NOMO-1 treated with dmso at 0.1 percent for 144 hours (cell line): ENCODE data around the gene FRMD4A.
A peak's percentile ranks its signal among the peaks of the same experiment; 100 is the strongest.

Source experiments
- DNase-seq: peaks from one replicate; lab custom pipeline; 2025; ENCODE audit not compliant: unreplicated experiment; lab: John Stamatoyannopoulos, UW

FRMD4A gene

DNA sequence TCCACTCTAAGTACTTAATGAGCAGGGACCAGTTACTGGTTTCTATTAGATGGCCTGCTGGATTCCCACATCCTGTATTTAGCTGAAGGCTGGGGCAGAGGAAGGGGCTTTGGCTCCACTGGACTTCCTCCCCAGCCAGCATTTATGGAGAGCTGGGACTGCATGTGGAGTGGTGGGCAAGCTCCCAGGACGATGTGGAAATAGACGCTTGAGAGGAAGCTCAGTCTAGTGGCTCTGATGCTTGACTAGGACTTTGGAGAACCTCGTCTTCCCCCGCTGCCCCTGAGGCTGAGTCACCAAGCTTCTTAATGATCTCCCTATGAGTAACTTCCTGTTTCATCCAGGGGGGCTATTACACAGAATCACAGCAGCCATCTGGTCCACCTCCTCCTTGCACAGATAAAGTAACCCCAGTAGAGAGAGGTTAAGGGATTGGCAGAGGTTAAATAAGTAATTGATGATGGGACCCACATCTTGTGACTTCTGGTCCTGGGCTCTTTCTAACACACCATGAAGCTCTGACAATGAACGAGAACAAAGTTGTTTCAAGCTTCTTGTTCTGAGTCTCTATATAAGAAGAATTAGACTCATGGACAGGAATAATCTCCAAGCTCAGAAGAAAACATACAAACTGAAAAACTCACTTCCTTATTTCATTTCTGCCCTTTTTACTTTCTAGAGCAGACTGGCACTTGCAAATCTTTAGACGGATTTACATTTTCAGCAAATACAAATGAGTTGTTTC, 617.7 kb downstream of the FRMD4A start:
- DNase-seq: peak; percentile 89

DNA sequence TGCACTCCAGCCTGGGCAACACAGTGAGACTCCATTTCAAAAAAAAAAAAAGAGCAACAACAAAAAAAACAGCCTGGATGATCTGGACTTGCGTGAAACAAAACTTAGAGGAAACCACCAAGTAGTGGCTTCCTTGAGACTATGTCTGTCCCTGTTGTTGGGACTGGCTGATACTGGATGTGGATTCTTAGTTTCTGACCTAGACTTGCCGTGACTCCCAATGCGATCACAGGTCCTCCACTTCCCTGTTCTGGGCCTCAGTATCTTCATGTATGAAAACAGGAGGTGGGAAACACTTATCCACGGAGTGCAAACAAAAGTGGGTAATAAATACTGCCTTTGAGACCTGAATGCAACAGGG, 618.3 kb downstream of the FRMD4A start:
- DNase-seq: no peak

DNA sequence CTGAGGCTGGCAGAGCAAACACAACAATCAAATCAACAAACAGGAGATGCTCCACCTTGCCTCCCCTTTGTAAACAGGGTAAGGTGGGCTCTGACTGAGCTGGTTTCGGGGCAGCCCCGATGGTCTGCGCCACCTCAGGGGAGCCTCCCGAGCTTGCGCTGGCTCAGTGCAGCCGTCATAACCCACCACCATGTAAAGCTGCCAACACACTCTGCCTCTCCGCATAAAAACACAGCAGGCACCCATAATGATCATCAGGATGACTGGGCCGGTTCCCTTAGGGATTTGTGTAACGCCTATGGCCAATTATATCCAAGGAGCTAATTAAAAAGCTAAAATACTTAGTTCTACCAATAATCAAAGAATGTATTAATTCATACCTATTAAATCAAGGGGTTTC, 619.4 kb downstream of the FRMD4A start:
- no peak for DNase-seq

DNA sequence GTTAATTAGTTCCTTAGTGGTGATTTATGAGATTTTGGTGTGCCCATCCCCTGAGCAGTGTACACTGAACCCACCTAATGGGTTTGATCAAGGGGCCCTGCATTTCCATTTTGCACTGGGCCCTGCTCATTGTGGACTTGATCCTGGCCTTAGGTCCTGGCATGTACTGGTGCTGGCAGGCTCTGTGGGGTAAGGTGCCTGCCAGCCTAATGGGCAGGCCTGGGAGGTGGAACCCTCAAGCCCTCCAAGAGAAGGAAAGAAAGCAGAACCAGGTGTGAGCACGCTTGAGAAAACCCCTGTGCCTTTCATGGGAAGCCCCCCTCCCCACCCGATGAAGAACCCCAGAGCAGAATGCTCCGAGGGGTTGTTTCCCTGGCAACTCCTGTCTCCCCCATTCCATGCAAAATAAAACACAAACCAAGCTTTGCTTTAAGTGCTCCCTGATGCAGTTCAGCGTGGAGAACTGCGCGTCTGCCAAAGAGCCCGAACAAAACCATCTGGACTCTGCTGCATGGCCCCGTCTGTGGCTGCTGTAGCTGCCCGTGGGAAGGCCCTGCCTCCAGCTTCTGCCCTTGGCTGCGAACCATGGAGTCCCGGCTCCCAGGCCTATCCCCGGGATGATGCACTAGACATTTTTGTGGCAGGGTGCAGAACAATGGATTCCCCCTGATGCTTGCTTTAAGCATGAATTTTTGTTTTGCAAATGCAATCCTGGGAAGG, 620.6 kb downstream of the FRMD4A start:
- DNase-seq: no peak

DNA sequence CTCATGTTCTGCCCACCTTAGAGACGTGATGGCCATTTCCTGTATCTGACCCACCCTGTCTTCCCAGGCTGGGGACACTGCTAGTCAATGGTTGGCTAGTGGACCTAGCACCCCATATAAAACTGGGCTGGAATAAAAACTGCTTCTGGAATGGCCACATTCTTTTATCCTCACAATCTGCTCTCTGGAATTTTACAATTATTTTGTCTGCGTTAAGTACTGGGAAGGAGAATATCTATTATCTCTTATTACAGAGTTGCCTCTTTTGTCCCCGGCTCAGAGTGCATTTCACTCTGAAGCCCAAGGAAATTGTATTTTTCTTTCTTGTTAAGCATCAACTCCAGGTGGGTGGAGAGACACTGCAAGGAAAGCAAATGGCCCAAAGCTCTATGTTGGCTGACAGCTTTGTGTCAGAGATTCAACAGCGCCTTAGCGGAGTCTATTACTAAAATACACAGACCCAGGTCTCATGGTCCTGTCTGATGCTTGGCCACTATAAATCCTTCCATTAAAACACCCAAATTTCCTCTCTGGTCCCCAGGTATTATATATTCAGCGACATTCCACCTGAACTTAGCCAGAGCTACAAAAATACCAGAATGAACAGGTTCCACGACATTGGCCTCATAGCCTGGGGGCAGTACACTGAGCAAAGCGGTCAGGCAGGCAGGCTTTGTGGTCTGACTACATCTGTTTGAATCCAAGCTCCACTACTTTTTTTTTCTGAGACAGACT, 622.3 kb downstream of the FRMD4A start:
- no peak for DNase-seq

DNA sequence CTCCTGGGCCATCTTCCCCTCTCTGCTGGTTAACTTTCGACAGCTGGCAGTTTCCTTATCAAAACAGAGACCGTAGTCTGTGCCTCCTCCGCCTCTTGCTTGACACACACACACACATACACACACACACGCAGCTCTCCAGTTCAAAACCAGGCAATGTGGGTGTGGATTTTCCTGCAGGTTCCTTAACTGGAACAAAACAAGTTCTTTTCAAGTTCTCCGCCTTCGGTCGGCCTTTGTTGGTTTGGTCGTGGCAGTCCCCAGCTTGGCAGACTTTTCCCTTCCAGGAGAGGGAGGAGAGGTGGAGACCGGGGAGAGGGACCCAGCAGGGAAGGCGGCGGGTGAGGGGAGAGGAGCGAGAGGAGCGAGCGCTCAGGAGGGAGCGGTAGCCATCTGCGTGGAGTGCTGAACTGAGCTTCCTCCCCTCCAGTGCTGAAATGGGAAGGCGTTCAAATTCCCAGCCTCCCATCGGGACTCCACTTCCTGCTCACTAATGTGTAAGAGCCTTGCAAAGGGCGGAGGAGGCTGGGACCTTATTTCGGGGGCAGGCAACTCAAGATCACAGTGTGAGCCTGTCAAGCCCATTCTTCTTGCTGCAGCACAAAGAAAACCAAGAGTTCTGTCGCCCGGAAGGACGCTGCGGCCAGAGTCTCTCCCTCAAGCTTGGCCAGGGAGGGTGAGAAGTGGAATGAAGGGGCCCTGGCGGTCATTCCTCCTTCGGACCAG, 623.4 kb downstream of the FRMD4A start:
- no peak for DNase-seq

DNA sequence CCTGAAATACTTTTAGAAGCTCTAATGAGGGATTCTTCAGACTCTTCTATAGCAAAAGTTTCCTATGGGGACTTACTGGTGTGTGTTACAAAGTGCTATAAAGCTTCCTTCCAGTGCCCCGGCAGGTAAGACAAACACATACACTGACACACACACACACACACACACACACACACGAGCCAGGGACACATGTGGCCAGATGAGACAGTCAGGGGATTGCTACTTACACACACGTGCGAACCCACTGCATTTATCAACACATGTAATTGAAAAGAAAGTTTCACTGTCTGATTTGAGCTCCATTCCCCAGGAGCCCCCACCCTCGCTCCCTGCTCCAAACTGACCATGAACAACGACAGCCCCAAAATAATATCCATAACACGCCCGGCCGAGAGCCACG, 624.1 kb downstream of the FRMD4A start:
- DNase-seq: no peak

DNA sequence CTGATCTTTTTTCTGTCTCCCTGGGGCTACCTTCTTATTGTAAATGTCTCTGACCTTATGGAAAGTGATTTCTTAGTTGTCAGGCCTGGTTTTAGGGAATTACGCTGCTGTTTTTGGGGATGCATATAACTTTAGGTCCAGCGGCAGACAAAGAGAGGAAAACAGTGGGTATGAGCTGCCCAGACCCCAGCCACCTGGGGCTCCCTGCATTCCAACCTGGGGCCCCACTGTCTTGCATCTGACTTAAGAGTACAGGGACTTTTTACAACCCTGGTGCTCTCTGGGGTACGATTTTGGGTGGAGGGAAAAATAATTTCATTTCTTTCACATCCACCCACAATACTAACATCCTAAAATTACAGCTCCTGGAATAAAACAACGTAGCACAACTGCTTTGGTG, 624.5 kb downstream of the FRMD4A start:
- DNase-seq: no peak

DNA sequence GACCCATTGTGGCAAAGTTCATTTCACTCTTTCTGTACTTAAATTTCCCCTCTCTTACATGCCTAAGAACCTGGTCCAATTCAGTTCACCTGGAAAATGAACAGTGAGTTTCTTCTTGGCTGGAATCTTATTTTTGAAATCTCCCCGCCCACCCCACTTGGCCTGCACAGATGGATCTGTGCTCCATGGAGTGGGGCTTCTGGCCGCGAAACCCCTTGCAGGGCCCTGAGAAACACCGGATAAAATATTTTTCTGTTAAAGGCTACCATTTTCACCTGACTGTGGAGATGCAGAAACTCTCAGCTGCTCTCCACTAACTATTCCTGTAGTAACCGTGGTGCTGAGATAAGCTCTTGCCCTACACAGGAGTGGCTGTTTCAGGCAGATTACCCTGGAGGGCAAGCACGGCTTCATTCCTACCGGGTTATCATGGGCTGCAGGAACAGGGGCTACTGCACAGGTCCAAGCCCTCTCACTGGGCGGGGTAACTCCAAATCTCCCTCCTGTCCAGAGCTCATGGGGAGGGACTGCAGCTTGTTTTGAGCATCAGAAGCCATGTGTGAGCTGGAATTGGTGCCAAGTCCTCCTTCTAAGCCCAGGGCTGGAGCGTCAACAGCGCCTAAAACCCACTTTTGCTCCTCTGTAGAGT, 625.1 kb downstream of the FRMD4A start:
- no peak for DNase-seq

DNA sequence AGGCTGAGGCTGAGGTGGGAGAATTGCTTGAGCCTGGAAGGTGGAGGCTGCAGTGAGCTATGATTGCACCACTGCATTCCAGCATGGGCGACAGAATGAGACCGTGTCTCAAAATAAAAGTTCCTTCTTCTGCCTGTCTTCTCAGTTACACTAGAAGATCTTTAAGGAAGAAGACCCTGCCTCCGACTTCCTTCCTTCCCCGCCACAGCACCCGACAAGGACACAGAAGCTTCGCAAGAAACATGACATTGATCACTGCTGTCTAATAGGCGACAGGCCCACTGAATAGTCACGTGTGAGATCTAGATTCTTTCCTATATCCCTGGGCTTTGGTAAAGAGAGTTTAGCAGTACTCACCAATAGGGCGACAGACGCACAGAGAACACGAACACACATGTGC, 625.8 kb downstream of the FRMD4A start:
- DNase-seq: no peak

DNA sequence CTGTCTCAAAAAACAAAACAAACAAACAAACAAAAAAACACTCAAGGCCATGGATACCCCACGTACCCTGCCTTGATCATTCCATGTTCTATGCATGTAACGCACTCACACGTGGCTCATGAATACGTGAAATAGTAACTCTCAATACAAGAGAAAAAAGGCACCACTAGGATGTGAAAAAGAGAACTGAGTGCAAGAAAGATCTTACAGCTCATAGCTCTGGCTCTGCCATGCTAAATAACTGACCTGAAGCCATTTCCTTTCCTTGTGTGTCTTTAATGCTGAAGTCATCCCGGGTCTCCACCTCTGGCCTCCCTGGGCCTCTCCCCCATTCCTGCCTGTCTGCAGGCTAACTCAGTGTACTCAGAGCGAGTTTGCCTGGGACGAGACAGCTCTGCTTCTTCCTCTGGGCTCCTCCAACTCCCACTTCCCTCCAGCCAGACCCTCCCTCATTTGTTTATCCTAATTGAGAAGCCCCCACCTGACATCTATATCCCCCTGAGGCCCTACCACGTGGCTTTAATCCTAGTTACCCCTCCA, 626.7 kb downstream of the FRMD4A start:
- no peak for DNase-seq

DNA sequence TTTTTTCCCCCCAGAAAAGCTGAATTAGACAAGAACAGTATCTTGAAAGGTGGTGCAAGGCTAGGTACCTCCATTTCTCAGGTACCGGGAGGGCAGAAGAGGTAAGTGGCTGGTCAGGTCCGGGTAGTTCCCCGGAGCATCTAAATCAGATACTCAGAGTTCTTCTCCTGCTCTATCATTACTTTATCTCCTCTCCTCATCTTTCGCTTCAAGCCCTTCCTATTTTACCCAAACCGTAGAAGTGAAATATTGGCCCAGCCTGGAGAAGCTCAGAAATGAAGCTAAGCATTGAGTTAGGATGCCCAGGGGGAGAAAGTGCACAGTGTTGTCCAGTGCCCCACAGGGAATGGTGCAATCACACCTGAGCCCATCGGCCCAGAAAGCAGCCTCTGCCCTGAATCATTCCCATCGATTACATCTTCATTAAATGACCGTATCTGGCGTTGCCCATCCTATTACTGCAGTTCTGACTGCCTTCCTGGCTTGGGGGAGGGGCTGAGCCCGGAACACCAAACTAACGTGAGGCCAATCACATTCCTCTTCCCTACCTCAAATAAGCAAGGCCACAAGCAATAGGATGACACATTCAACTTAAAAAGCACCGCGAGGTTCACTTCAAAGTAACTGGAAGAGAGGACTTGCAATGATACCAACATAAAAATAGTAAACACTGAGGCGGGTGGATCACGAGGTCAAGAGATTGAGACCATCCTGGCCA, 627.5 kb downstream of the FRMD4A start:
- no peak for DNase-seq

DNA sequence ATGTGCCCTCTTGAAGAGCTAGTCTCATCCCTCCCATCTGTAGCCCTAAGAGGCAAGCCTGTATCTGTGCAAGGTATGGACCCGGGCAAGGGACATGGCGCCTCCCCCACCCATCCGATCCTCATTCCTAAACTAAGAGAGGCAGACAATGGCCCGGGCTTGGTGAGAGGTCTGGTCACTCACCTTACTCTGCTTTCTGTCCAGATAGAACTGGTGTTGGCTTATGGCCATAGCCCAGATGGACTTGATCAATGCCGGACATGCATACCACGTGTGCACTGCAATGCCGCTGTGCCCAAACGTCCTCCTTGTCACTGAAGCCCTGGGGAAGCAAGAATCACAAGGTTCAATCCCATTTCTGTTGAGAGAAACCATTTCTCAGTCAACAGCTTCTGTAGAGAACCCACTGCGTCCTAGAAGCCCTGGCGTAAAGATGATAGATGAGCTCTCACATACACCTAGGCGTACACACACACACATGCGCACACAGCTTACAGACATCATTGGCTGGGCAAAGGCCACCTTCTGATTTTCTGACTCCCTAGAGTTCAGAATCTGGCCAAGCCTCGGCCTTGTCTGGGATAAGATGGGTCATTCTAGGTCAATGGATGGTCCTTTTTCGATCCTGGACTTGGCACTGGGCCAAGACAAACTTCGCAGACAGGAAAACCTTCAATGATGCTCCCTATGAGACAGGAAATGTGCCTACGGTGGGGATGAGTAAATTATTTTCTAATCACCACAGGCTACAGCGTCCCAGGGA, 629.4 kb downstream of the FRMD4A start:
- no peak for DNase-seq

DNA sequence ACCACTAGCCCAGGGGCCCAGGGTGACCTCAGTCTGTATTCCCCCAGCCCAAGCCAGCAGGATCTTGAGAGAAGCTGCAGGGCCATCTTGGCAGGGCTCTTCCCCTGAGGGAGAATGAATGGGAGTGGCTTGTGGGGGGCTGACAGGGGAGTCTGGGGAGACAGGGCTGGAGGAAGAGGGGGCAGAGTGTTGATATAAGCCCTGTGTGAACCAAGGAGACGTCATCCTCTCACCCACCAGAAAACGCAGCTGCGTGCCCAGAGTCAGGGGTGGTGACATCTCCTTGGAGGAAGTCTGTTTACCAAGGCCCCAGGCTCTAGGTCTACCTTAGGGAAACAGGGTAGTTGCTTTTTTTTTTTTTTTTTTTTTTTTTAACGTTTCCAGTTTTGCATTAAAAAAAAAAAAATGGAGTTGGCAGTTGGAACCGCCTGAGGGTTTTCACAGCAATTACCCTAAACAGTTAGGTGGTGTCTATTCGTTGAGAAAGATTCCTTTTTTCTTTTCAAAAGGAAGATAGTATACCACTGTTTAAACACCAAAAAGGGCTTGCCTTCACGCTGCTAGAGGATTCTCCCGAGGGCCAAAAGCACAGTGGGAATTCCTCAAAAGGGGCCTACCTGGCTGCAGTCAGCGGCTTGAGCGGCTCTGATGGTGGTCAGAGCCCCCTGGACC, 630.1 kb downstream of the FRMD4A start:
- no peak for DNase-seq

DNA sequence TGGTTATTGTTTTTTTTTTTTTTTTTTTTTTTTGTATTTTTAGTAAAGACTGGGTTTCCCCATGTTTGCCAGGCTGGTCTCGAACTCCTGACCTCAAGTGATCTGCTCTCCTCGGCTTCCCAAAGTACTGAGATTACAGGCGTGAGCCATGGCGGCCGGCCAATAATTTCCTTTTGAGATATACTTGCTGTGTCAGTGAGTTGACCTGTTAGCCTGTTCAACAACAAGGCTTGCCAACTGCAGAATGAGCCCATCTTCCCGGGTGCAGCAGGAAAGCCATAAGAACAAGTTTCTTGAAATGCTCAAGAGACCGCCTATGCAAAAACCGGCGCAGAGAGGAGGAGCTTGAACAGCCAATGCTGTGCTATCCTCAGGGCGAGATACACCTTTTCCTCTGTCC, 631.5 kb downstream of the FRMD4A start:
- no peak for DNase-seq

DNA sequence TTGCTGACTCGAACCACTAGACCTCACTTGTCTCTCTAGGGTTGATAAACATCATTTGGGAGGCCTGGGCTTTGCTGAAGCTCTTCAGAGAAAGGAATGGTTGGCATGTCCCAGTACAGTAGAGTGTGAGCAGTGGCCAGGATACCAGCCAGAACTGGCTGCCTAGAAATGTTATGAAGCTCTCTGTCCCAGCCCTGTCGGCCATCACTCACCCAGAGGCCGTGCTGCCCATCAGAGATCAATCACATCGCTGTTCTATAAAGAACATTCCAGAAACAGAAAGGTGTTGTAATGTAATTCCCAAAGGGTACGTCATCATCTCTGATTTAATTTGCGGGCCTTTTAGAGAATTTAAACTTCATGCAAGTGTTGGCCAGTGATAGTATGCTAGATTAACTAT, 632.5 kb downstream of the FRMD4A start:
- no peak for DNase-seq

DNA sequence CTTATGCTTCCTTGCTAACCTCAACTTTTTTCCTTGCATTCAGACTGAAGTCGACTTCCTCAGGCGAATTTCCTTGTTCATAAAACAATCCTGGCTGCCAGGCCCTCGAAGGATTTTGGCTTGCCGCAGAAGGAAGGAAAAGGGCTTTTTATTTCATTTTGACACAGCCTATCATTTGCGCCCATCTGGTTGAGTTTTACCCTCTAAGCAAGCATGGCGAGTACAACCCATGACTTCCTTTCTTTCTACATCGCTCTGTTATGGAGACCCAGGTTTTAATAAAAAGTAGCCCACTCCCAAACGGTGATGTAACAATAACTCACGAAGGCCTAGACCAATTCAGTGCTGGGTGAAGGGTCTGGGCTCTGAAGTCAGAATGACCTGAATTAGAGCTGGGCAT, 634.7 kb downstream of the FRMD4A start:
- no peak for DNase-seq

DNA sequence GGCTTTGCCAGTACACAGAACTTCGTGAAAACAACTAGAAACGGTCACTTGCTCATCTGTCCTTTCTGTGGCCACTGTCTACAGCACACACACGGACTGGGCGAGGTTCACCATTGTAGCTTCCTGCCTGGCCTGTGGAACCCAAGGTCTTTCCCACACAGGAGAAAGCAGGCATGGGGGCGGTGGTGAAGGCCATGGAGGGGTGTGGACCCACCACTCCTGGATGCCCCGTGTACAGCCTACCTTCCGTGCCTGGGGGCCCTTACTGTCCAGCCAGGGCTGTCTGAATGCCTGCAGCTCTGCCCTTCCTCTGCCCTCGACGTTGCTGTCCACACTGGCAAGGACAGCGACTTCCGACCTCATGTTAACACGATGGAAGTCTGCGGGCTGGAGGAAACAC, 635.1 kb downstream of the FRMD4A start:
- no peak for DNase-seq
